NB4 (cell line): ENCODE measurements around the gene UGT2B7.

ENCODE experiments used
- CTCF ChIP-seq: IDR thresholded peaks from one replicate; pipeline ENCODE4 v1.5.1; 2012; ENCODE audit warnings: low read depth, low read length
- MAX ChIP-seq: IDR thresholded peaks from 2 replicates; pipeline ENCODE4 v1.6.1; 2011; ENCODE audit warnings: low read depth, low read length
- POLR2A ChIP-seq: IDR thresholded peaks from 2 replicates; pipeline ENCODE4 v1.6.1; 2011; ENCODE audit warnings: mild to moderate bottlenecking; ENCODE audit not compliant: insufficient read length; ENCODE audit errors: extremely low read depth

- TF ChIP-seq CTCF = no peak
- no peak for TF ChIP-seq POLR2A
- TF ChIP-seq MAX = no peak
These were observed 7.8 kb upstream of the UGT2B7 start for GRCh38 chr4:69088473-69088872.
